ENCODE data around the gene SPRN.

Gene SPRN

DNA sequence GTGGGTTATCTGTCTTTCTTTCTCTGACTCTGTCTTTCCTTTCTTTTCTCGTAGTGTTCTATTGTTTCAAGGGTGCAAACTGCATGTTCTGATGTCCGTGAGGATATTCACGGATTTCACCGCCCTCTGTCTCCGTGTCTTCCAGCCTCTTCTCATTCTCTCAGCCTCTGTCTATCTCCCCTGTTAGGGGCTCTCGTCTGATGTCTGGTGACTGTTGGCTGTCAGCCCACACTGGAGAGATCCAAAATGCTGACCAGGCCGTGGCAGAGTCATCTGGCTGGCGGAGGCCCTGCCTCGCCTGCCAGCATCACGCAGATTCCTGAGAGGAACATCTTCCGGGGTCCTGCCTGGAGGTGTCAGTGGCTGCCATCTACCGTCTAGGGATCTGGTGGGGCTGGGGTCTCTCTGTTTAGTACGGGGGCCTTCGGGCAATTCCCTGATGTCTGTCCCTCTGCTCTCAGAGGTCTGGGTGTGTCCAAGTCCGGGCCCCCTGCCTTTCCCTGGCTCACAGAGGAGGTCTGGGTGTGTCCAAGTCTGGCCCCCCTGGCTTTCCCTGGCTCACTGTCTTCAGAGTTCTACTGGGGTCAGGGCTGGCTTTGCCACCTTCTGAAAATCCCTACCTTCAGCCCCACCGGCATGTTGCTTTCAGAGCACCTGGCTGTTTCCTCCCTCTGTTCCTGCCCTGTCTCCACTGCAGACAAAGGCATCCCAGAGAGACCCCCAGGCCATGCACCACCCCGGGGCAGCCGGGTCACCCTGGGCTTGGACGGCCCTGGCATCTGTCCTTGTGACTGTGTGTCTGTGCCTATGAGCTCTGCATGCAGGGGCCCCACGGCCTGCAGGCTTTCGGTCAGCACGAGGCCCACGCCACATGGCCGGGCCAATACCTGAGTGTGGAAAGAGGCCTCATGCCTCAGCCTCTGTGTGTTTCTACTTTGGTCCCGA lies 15.4 kb upstream of the SPRN start:
- TF ChIP-seq, protein P1, sequence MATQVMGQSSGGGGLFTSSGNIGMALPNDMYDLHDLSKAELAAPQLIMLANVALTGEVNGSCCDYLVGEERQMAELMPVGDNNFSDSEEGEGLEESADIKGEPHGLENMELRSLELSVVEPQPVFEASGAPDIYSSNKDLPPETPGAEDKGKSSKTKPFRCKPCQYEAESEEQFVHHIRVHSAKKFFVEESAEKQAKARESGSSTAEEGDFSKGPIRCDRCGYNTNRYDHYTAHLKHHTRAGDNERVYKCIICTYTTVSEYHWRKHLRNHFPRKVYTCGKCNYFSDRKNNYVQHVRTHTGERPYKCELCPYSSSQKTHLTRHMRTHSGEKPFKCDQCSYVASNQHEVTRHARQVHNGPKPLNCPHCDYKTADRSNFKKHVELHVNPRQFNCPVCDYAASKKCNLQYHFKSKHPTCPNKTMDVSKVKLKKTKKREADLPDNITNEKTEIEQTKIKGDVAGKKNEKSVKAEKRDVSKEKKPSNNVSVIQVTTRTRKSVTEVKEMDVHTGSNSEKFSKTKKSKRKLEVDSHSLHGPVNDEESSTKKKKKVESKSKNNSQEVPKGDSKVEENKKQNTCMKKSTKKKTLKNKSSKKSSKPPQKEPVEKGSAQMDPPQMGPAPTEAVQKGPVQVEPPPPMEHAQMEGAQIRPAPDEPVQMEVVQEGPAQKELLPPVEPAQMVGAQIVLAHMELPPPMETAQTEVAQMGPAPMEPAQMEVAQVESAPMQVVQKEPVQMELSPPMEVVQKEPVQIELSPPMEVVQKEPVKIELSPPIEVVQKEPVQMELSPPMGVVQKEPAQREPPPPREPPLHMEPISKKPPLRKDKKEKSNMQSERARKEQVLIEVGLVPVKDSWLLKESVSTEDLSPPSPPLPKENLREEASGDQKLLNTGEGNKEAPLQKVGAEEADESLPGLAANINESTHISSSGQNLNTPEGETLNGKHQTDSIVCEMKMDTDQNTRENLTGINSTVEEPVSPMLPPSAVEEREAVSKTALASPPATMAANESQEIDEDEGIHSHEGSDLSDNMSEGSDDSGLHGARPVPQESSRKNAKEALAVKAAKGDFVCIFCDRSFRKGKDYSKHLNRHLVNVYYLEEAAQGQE (IDR thresholded peaks at IDR 0.05; ENCODE audit: insufficient read depth in 1 of 2, low read depth in 2 of 2, low read length in 2 of 2): no peak
- TF ChIP-seq SIN3A (IDR thresholded peaks at IDR 0.05; ENCODE audit: borderline replicate concordance, insufficient read depth, low read length) (no peak), TAF1 (IDR thresholded peaks at IDR 0.05; ENCODE audit: borderline replicate concordance, insufficient read depth, low read length) (no peak), POLR2AphosphoS5 (IDR thresholded peaks at IDR 0.05; ENCODE audit: low read depth, low read length) (no peak), FOXP2 (optimal IDR thresholded peaks at IDR 0.05; ENCODE audit: borderline replicate concordance, extremely low read depth, extremely low read length, insufficient read depth) (no peak)

DNA sequence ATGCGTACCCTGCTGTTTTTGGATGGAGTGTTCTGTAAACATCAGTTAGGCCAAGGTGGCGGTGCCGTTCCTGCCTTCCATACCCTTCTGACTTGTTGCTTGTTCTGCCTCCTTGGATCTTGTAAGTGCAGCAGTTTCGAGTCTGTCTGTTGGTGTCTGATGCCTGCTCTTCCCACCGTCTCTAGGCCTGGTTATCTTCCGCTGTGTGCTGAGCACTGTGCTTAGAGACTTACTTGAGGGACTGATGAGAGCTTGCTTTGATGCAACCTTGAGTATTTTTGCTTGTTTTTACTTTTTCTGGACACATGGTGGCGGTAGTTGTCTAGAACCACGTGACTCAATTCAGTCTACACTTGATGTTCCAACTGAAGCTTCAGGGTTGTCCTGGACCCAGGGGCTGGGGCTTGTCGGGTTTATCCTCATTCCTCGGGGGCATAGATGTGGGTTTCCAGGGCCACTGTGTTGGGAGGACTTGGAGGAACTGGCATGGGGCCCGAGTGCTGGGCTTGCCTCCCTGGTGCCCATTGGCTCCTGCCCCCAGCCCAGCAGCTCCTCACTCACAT lies 14.4 kb upstream of the SPRN start:
- no peak for TF ChIP-seq SIN3A (IDR thresholded peaks at IDR 0.05; ENCODE audit: borderline replicate concordance, insufficient read depth, low read length)
- TF ChIP-seq TAF1 (IDR thresholded peaks at IDR 0.05; ENCODE audit: borderline replicate concordance, insufficient read depth, low read length): no peak
- TF ChIP-seq FOXP2 (optimal IDR thresholded peaks at IDR 0.05; ENCODE audit: borderline replicate concordance, extremely low read depth, extremely low read length, insufficient read depth): no peak
- TF ChIP-seq, protein P1 (IDR thresholded peaks at IDR 0.05; ENCODE audit: insufficient read depth in 1 of 2, low read depth in 2 of 2, low read length in 2 of 2): no peak
- no peak for TF ChIP-seq POLR2AphosphoS5 (IDR thresholded peaks at IDR 0.05; ENCODE audit: low read depth, low read length)

DNA sequence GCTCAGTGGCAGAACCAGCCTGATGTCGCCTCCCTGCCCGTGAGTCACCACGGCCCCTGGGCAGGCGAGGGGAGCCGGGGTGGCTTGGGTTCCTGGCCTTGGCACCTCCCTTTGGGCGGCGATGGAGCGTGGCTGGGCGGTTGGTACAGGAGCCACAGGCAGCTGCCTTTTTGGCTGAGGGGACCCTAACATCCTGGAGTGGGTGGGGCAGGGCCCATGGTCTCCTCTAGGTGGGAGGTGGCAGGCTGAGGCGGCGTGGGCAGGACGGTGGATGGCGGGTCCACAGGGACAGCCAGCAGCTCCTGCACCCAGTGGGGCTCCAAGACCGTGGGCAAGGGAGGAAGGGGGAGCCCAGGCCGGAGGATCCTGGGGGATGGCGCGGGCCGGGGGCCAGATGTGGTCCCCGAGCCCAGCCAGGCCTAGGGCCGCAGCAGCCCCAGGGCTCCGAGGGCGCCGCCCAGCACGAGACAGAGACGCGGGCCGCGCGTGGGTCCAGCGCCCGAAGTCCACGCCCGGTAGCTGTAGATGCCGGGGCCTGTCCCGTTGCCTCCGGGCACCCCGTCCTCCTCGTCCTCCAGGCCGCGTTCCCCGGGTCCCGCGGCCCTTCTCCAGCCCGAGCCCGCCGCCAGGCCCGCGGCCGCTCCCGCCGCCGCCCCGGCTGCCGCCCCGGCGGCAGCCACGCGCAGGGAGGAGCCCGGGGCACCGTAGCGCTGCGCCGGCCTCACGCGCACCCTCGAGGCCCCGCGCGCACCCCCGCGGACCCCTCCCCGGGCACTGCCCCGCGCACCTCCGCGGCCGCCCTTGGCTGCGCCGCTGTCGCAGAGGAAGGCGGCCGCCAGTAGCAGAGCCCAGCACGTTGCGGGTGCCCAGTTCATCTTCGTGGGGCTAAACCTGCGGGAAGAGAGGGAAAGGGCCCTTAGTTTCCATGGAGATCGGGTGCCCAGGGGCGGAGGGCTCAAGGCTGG lies 1.3 kb downstream of the SPRN start:
- no peak for TF ChIP-seq TAF1 (IDR thresholded peaks at IDR 0.05; ENCODE audit: borderline replicate concordance, insufficient read depth, low read length)
- no peak for TF ChIP-seq SIN3A (IDR thresholded peaks at IDR 0.05; ENCODE audit: borderline replicate concordance, insufficient read depth, low read length)
- TF ChIP-seq, protein P1 (IDR thresholded peaks at IDR 0.05; ENCODE audit: insufficient read depth in 1 of 2, low read depth in 2 of 2, low read length in 2 of 2): no peak
- no peak for TF ChIP-seq POLR2AphosphoS5 (IDR thresholded peaks at IDR 0.05; ENCODE audit: low read depth, low read length)
- TF ChIP-seq FOXP2 (optimal IDR thresholded peaks at IDR 0.05; ENCODE audit: borderline replicate concordance, extremely low read depth, extremely low read length, insufficient read depth): no peak

DNA sequence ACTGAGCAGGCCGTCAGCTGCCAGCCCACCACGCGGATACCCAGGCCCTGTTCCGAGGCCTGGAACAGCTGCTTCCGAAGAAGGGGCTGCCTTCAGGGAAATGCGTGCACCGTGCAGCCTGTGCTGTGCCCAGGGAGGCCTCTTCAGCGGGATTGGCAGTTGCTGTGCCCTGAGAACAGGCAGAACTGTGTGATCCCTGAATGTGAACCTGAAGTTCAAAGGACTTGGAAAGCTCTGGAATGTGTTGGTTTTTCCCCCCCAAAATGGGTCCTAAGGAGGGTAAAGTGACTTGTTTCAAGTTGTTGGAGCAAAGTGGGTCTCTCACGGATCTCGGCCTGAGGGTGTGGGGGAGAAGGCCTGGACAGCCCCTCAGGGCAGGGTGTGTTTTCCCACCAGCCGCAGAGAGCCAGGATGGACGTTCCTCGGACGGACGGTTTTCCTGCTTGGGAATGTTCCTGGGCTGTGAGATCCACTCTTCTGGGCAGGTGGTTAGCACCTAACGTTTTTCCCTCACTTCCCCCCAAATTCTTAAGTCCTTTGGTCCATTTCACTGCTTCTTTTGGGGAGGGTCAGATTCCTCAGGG lies 2.1 kb downstream of the SPRN start:
- TF ChIP-seq TAF1 (IDR thresholded peaks at IDR 0.05; ENCODE audit: borderline replicate concordance, insufficient read depth, low read length) (no peak), SIN3A (IDR thresholded peaks at IDR 0.05; ENCODE audit: borderline replicate concordance, insufficient read depth, low read length) (no peak), FOXP2 (optimal IDR thresholded peaks at IDR 0.05; ENCODE audit: borderline replicate concordance, extremely low read depth, extremely low read length, insufficient read depth) (no peak), POLR2AphosphoS5 (IDR thresholded peaks at IDR 0.05; ENCODE audit: low read depth, low read length) (no peak; the same call in 1 of the 2 replicates)
- TF ChIP-seq, protein P1 (IDR thresholded peaks at IDR 0.05; ENCODE audit: insufficient read depth in 1 of 2, low read depth in 2 of 2, low read length in 2 of 2): no peak
